ENCODE measurements around the gene ZNF362.
"Not testable (repeated sequence)": the region's sequence is repeated elsewhere in the genome, so short reads cannot be mapped to it uniquely, and the experiment has no call there.

The ZNF362 gene

DNA sequence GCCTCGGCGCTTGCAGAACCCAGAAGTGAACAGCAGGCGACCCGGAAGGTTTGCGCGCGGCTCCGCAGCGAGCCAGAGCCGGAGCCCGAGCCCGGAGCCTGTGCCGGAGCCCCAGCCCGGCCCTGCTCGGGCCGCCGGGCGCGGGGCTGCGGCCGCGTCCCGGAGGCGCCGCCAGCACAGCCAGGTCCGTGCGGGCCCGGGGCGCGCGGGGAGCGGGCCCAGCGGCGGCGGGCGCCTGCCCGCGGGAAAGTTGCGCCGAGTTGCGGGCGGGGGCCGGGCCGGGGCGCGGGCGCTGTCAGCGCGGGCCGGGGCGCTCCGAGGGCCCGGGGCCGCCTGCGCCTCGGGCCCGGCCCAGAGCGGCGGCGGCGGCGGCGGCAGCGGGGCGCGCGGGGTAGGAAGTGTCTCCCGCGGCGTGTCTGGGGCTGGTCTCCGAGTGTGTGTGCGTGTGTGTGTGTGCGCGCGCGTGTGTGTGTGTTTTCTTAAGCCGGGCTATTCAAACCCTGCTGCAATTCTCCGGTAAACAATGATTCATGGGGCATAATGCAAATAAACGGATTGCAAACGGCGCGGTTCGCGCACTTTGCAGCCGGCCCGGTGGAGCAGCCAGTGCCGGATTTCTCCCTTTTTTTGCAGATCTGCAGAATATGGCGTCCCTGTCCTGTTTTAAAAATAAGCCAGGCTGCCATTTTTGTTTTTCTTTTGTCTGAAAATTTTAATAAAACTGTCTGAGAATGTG, at the start of gene ZNF362:
ZNF362 (plus strand) TSS at position 22 of the 736 bp plus-strand sequence. CDS start 14,083 bp downstream, outside the sequence.
- DNase-seq (ENCODE audit: low spot score) = peak; percentile 56

- DNase-seq (ENCODE audit: low spot score) = no peak
These were observed 44.3 kb upstream of the ZNF362 start for GRCh38 chr1:33211972-33212371.

DNA sequence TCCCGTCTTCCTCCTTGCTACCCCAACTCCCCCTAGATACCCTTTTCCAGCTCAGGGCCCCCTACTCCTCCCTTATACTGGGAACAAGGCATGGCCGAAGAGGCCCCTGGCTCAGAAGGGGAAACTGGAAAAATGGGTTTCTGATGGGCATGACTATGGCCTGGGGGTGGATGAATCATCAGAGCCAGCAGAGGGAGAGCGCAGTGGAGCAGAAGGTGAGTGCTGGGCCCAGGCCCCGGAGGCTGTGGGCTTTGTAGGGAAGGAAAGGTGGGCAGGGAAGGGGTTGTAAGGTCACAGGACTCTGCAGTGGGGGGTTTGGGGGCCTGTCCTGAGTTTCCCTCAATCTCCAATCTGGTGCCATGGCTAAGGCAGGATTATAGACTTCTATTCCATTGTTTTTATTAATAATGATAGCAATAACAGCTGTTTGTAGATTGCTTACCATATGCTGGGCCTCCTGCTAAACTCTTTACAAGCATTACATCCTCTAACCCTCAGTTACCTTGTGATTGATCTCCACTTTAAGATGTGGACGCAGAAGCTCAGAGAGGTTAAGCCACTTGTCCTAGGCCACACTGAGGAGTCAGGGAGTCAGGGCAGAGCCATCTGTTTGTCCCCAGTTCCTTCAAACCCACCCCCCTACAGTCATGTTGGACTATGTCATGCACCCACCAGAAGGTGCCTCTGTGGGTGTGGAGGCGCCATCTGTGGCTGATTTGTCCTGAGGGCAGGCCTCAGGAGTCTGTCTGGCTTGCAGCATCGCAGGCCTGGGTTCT, 36.2 kb upstream of the ZNF362 start:
- peak; percentile 31 for DNase-seq (ENCODE audit: low spot score)

- DNase-seq (ENCODE audit: low spot score) = peak; percentile 68
These were observed 35.5 kb upstream of the ZNF362 start for GRCh38 chr1:33220676-33221384.

- DNase-seq (ENCODE audit: low spot score) = no peak
These were observed 34.9 kb upstream of the ZNF362 start for GRCh38 chr1:33221385-33221758.

DNA sequence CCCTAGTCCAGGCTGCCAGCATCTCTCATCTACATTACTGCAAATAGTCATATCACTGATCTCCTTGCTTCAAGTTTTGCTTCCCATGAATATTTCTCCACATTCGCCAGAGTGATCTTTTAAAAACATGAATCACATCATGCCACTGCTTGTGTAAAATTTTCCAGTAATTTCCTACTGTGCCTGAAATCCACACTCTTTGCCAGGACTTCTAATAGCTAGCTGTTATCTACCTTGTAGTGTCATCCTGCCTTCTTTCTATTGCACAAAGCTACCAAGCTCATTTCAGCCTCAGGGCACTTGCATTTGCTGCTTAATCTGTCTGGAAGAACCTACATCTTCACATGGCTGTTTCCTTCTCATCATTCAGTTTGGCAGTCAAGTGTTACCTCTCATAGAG, 33.9 kb upstream of the ZNF362 start:
- DNase-seq (ENCODE audit: low spot score) = no peak

- DNase-seq (ENCODE audit: low spot score) = no peak
These were observed 32.1 kb upstream of the ZNF362 start for GRCh38 chr1:33224166-33224707.

GRCh38 chr1:33225586-33225985, 30.7 kb upstream of the ZNF362 start:
- no peak for DNase-seq (ENCODE audit: low spot score)

- DNase-seq (ENCODE audit: low spot score) = peak; percentile 18
These were observed 27.3 kb upstream of the ZNF362 start for GRCh38 chr1:33228935-33229487.

GRCh38 chr1:33231166-33231565, 25.1 kb upstream of the ZNF362 start:
- no peak for DNase-seq (ENCODE audit: low spot score)

DNA sequence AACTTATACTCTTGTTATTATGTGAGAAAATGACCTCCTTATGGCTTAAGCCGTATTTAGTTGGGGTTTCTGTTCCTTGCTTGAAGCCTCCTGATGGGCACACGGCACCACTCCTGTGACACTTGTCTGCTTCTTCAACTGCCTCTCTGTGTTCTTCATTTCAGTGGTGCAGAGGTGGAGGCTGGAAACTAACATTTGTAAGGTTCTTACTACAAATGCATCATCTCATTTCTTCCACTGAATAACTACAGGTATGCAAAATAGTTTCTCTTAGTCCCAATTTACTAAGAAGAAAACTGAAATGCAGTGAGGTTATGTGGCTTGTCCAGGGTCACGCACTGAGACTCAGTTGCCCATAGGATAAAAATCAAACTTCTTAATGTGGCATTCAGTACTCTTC, 23.6 kb upstream of the ZNF362 start:
- DNase-seq (ENCODE audit: low spot score) = no peak

DNA sequence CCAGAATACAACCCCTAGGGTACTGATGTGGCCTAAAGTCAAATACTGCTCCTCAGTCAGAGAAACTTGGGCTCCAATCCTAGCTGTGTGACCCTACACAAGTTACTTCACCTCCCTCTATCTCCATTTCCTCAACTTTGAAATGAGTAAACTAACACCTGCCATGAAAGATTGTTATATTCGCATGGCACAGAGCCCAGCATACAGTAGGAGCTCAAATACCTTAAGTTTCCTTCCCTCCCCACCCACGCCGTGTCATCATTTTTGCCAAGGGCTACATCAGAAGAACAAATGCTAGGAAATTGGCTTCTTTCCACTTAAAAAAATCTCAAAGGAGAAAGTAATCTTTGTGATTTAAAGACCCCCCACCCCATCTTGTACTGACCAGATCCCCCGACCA, 22.2 kb upstream of the ZNF362 start:
- DNase-seq (ENCODE audit: low spot score) = no peak

DNA sequence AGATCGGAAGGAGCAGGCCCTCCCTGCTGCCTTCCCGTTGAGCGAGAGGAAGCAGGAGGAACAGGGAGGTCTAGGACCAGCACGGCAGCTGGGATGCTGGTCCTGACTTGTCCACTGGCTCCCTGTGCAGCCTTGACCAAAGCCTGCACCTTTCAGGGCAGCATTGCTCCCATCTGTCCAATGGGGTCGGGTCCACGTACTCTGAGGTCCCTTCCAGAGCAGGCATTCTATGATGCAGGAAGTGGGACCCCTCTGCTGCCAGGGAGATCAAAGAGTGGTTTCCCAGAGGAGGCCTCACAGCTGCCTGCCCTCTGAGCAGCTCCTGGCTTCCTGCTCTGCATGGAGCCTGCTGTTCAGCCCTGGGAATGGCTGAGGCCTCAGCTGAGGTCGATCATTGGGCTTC, 21.7 kb upstream of the ZNF362 start:
- DNase-seq (ENCODE audit: low spot score) = no peak

DNA sequence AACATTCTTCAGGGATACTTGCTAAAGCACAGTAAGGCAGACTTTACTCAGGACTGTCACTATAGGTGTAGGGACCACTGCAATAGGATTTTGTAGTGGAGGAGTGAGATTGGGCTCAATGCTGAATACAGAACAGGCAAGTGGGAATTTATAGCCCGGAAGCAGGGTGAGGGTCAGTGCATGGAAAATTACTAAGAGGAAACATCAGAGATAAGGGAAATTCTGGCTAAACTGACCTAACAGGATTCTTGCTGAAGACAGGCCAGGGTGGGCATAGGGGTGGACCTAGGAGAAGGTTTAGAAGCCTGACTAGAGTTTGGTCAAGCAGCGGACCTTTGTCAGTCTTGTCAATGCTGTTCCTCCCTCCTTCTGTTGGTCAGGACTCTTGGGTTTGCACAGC, 20.8 kb upstream of the ZNF362 start:
- DNase-seq (ENCODE audit: low spot score) = no peak

- no peak for DNase-seq (ENCODE audit: low spot score)
These were observed 19.8 kb upstream of the ZNF362 start for GRCh38 chr1:33236498-33236897.

DNA sequence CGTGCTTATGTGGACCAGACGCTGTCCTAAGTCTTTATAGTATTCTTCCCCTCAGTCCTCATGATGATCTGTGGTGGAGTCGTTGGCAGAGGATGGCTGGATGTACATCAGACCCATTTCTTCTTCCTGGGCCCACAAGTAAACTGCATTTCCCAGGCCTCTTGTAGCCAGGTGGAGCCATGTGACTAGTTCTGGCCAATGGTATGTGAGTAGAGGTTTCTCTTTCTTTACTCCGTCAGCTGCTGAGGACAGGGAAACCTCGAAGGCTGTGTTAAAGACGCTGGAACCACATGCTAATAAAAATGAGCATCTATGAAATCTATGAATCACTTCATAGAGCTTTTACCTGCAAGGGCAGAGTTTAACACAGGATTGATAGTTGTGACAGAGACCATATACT, 18.7 kb upstream of the ZNF362 start:
- no peak for DNase-seq (ENCODE audit: low spot score)

GRCh38 chr1:33238194-33238724, 18.0 kb upstream of the ZNF362 start:
- not testable (repeated sequence) for DNase-seq (ENCODE audit: low spot score)

DNA sequence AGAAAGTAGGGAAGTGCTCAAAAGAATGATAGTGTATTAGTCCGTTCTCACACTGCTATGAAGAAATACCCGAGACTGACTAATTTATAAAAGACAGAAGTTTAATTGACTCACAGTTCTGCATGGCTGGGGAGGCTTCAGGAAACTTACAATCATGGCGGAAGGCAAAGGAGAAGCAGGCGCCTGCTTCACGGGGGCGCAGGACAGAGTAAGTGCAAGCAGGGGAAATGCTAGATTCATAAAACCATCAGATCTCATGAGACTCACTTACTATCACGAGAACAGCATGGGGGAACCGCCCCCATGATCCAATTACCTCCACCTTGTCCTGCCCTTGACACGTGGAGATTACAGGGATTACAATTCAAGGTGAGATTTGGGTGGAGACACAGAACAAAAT, 16.9 kb upstream of the ZNF362 start:
- not testable (repeated sequence) for DNase-seq (ENCODE audit: low spot score)

GRCh38 chr1:33241866-33242265, 14.4 kb upstream of the ZNF362 start:
- DNase-seq (ENCODE audit: low spot score) = no peak

GRCh38 chr1:33242652-33243051, 13.6 kb upstream of the ZNF362 start:
- no peak for DNase-seq (ENCODE audit: low spot score)

- peak; percentile 7 for DNase-seq (ENCODE audit: low spot score)
These were observed 12.0 kb upstream of the ZNF362 start for GRCh38 chr1:33244143-33244808.

Measured in LoVo (cell line).